ENCODE results near the gene FAM53C.

- TF ChIP-seq, protein P1, sequence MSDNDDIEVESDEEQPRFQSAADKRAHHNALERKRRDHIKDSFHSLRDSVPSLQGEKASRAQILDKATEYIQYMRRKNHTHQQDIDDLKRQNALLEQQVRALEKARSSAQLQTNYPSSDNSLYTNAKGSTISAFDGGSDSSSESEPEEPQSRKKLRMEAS (IDR thresholded peaks at IDR 0.05) = no peak; the same call in 1 of the 2 replicates
- TF ChIP-seq YY1 (IDR thresholded peaks at IDR 0.05; ENCODE audit: low read depth) (no peak), TAF1 (IDR thresholded peaks at IDR 0.05; ENCODE audit: low read depth) (no peak), TEAD4 (IDR thresholded peaks at IDR 0.05) (no peak; the same call in 1 of the 2 replicates)
- TF ChIP-seq, protein P2, sequence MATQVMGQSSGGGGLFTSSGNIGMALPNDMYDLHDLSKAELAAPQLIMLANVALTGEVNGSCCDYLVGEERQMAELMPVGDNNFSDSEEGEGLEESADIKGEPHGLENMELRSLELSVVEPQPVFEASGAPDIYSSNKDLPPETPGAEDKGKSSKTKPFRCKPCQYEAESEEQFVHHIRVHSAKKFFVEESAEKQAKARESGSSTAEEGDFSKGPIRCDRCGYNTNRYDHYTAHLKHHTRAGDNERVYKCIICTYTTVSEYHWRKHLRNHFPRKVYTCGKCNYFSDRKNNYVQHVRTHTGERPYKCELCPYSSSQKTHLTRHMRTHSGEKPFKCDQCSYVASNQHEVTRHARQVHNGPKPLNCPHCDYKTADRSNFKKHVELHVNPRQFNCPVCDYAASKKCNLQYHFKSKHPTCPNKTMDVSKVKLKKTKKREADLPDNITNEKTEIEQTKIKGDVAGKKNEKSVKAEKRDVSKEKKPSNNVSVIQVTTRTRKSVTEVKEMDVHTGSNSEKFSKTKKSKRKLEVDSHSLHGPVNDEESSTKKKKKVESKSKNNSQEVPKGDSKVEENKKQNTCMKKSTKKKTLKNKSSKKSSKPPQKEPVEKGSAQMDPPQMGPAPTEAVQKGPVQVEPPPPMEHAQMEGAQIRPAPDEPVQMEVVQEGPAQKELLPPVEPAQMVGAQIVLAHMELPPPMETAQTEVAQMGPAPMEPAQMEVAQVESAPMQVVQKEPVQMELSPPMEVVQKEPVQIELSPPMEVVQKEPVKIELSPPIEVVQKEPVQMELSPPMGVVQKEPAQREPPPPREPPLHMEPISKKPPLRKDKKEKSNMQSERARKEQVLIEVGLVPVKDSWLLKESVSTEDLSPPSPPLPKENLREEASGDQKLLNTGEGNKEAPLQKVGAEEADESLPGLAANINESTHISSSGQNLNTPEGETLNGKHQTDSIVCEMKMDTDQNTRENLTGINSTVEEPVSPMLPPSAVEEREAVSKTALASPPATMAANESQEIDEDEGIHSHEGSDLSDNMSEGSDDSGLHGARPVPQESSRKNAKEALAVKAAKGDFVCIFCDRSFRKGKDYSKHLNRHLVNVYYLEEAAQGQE (IDR thresholded peaks at IDR 0.05; ENCODE audit: low read depth) = no peak
Measured at GRCh38 chr5:138338411-138339090, 485 bp downstream of the FAM53C start.
